K562 (cell line): ENCODE results near the gene GLRA3. TPM values are rescaled to one million over a fixed set of nuclear protein-coding genes. Genes with fewer than 3 reads are reported as not detected.
A peak's percentile ranks its signal among the peaks of the same experiment; 100 is the strongest.

Source experiments
- ARID2 ChIP-seq: fragments of 450-650 bp; IDR thresholded peaks from 2 replicates; pipeline ENCODE4 v1.6.1; 2017; ENCODE audit warnings: antibody characterized with exemption, mild to moderate bottlenecking
- CHD1 ChIP-seq: fragments of 200-600 bp; sonication (generic); IDR thresholded peaks from one replicate; pipeline ENCODE4 v1.6.1; 2012; ENCODE audit warnings: mild to moderate bottlenecking, moderate library complexity, low read length, inconsistent platforms
- EGR1 ChIP-seq: fragments of 450-650 bp; conservative IDR thresholded peaks from 2 replicates; pipeline ENCODE4 v1.6.1; 2017; ENCODE audit warnings: mild to moderate bottlenecking
- HCFC1 ChIP-seq: IDR thresholded peaks from 2 replicates; pipeline ENCODE4 v1.6.1; 2012; ENCODE audit warnings: low read depth, low read length, improper control_type of control experiment
- LEF1 ChIP-seq: fragments of 450-650 bp; IDR thresholded peaks from 2 replicates; pipeline ENCODE4 v1.6.1; 2016; ENCODE audit warnings: mild to moderate bottlenecking
- MNT ChIP-seq, 2 experiments: fragments of 450-650 bp; conservative IDR thresholded peaks; 2 replicates each; pipeline ENCODE4 v1.6.1; 2017; ENCODE audit warnings: mild to moderate bottlenecking in 2 of 2, moderate library complexity in 2 of 2
- NFIX ChIP-seq: fragments of 250-450 bp; sonication (Bioruptor Pico); IDR thresholded peaks from 2 replicates; pipeline ENCODE4 v1.4.0; 2020; ENCODE audit warnings: low read depth, mild to moderate bottlenecking, moderate library complexity
- REST ChIP-seq, 2 experiments: fragments of 450-650 bp; formaldehyde crosslinking in 1 of 2; IDR thresholded peaks; 2 replicates each; pipeline versions ENCODE4 v1.4.0 to v1.6.1; 2014 to 2020; ENCODE audit warnings: mild to moderate bottlenecking in 2 of 2, borderline replicate concordance in 1 of 2, low read depth in 1 of 2
- SNRNP70 ChIP-seq: fragments of 200-400 bp; formaldehyde crosslinking; optimal IDR thresholded peaks from 2 replicates; pipeline ENCODE3; 2017; ENCODE audit warnings: low read depth, low read length
- STAT5A ChIP-seq: IDR thresholded peaks from 2 replicates; pipeline ENCODE4 v1.6.1; 2012; ENCODE audit warnings: low read length, inconsistent platforms, borderline replicate concordance
- STAT5B ChIP-seq: fragments of 250-450 bp; sonication (Bioruptor Pico); IDR thresholded peaks from 2 replicates; pipeline ENCODE4 v1.8.0; 2021; ENCODE audit warnings: mild to moderate bottlenecking, inconsistent platforms
- ZC3H4 ChIP-seq: sonication (generic); formaldehyde crosslinking; IDR thresholded peaks from 2 replicates; pipeline ENCODE4 v1.9.0; 2021; ENCODE audit warnings: missing genetic modification reagents, borderline replicate concordance
- ZNF212 ChIP-seq: fragments of 450-650 bp; formaldehyde crosslinking; IDR thresholded peaks from 2 replicates; pipeline ENCODE4 v1.4.0; 2020; ENCODE audit warnings: mild to moderate bottlenecking
- ZNF232 ChIP-seq: sonication (generic); formaldehyde crosslinking; IDR thresholded peaks from 2 replicates; pipeline ENCODE4 v1.8.0; 2022; ENCODE audit warnings: mild to moderate bottlenecking, missing genetic modification reagents
- ZNF280B ChIP-seq: fragments of 250-450 bp; sonication (Bioruptor Pico); IDR thresholded peaks from 2 replicates; pipeline ENCODE4 v1.5.1; 2021; ENCODE audit warnings: mild to moderate bottlenecking
- ZNF707 ChIP-seq: fragments of 250-450 bp; sonication (Bioruptor Pico); conservative IDR thresholded peaks from 2 replicates; pipeline ENCODE4 v1.8.0; 2022; ENCODE audit warnings: inconsistent platforms, mild to moderate bottlenecking, moderate library complexity
- ZNF778 ChIP-seq: fragments of 450-650 bp; formaldehyde crosslinking; IDR thresholded peaks from 2 replicates; pipeline ENCODE4 v1.4.0; 2020; ENCODE audit warnings: mild to moderate bottlenecking, moderate library complexity
- polyA plus RNA-seq, 8 experiments: library from polyadenylated mRNA; depleted of rRNA in 4 of 8; stranded (reverse) in 5 of 8; unstranded in 3 of 8; fragments of >200 nt; fragmentation: Nextera tagmentation in 2 of 8; fragmentation: Illumina TruSeq in 1 of 8; extraction: Ambion mirVana in 2 of 8; extraction: Trizol in 1 of 8; gene quantifications; 2 replicates each; pipeline versions ENCODE4 v1.2.1 to v1.2.3, GENCODE V29; 2011 to 2014; ENCODE audit warnings: inconsistent platforms in 1 of 8, missing spikeins in 1 of 8
- total RNA-seq, 7 experiments: library from RNA; depleted of rRNA in 6 of 7; stranded (reverse); fragments of >200 nt in 6 of 7; fragmentation: Illumina TruSeq in 2 of 7; extraction: Trizol in 2 of 7; gene quantifications; 2 replicates each; pipeline versions ENCODE4 v1.2.1 to v1.2.3, GENCODE V29; 2011 to 2021; ENCODE audit warnings: low replicate concordance in 1 of 7

GLRA3 gene
- total and polyA plus RNA-seq, 9 of the 15 experiments (the other 6 are each of a cell fraction or from before 2014, with no cell fraction given) = 0.06 to 0.14 (median 0.08) TPM; not detected in 2

GRCh38 chr4:174828845-174829701, at the start of gene GLRA3 (continued):
- TF ChIP-seq ZC3H4 = no peak
- no peak for TF ChIP-seq ZNF707 (CRISPR knock-in tag)
- no peak for TF ChIP-seq STAT5A
- 0 out of 4 replicates have a peak, but pooled peaks of 1 of the 2 experiments have one; percentile 11 for TF ChIP-seq MNT (conservative IDR thresholded peaks at IDR 0.05)
- no peak for TF ChIP-seq LEF1
- no peak for TF ChIP-seq HCFC1
- TF ChIP-seq EGR1 = peak; percentile 39; the same call in 1 of the 2 replicates
- no peak for TF ChIP-seq ZNF232
- no peak for TF ChIP-seq STAT5B (CRISPR knock-in tag)
- TF ChIP-seq SNRNP70 = no peak
- TF ChIP-seq REST (IDR thresholded peaks at IDR 0.05; ENCODE audit: borderline replicate concordance) = peak; percentile 99
- peak; percentile 91 for TF ChIP-seq REST (CRISPR knock-in tag; IDR thresholded peaks at IDR 0.05; ENCODE audit: low read depth)
- TF ChIP-seq ARID2 = no peak
- TF ChIP-seq ZNF778 (CRISPR knock-in tag) = no peak
- no peak for TF ChIP-seq CHD1
- no peak for TF ChIP-seq NFIX (CRISPR knock-in tag)
- no peak for TF ChIP-seq ZNF212
- no peak for TF ChIP-seq ZNF280B (CRISPR knock-in tag)
